HG02852 (cell line): ENCODE results near the gene FAM168B.

Experiments
- ATAC-seq: cut with Tn5 transposase; IDR thresholded peaks from one replicate; pipeline ENCODE4 v1.9.1; 2021; ENCODE audit warnings: mild to moderate bottlenecking, moderate library complexity; ENCODE audit not compliant: unreplicated experiment

Gene FAM168B

DNA sequence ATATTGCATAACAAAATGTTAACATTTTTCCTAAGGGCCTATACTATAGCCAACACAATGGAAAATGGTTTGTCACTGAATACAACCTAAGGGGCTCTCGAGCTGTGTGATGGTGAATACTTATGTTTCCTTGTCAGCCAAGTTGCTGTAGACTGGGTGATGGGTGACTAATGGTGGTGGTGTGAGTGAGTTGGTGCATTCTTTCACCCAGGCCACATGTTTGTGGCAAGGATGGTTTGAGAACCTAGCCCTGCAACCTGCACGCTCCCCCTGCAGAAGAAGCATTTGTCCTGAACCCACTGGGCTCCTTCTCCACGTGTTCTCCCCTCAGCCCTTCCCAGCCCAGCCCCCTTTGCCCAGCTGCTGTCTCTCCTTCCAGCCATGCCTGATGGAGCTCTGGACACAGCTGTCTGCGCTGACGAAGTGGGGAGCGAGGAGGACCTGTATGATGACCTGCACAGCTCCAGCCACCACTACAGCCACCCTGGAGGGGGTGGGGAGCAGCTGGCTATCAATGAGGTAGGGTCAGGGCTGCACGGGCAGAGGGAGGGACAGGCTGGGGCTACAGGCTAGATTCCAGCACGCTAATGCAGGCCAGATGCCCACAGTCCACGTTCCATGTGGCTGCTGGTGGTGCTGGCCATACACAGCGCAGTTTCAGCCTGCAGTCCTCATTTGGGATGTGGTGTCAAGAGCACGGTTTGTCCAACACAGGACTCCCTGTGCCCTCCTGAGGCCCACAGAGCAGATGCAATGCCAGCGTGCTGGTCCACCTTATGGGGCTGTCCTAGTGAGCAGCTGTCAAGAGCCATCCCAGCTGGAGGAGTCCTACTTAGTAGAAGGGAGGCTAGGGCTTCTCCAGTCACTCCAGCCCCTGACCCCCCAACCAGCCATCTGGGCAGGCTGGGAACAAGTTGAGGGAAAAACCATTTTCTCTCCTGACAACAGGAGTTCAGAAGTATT, 65.4 kb downstream of the FAM168B start:
- no peak for ATAC-seq

DNA sequence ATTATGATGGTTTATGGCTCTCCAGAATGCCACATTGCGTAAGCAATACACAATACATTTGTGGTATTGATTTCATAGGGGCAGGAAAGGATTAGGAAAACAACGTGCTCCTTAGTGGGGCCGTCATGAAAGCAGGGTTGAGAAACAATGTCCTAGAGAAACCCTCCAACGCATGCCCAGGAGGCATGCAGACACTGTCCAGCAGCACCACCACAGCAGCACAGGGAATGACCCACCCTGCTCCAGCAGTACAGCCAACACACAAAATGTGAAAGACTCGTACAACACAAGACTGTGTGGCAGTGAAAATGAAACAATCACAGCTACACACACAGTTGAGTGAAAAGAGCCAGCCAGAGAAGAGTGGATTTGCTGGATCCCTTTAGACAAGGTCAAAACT, 66.3 kb downstream of the FAM168B start:
- no peak for ATAC-seq

DNA sequence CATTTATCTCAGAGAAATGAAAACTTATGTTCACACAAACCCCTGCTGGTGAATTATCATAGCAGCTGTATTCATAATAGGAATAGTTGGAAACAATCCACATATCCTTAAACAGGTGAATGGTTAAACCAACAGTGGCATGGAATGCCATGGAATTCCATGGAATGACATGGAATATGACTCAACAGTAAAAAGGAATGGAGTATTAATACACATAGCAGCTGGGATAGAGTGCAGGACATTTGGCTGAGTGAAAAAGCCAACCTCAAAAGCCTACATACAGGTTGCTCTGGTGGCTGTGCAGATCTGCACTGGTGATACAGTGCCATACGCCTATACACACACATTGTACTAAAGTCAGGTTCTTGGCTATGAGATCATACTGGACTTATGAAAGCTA, 69.5 kb downstream of the FAM168B start:
- no peak for ATAC-seq

DNA sequence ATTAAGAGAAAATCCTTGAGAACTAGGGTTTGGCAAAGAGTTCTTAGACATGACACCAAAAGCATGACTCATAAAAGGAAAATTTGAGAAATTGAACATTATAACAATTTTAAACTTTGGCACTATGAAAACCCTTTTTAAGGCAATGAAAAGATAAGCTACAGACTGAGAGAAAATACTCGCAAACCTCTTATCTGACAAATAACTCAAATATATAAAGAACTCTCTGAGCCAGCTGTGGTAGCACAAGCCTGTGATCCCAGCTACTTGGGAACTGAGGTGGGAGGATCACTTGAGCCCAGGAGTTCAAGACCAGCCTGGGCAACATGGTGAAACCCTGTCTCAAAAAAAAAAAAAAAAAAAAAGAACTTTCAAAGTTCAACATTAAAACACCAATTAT, 70.5 kb downstream of the FAM168B start:
- ATAC-seq: no peak

DNA sequence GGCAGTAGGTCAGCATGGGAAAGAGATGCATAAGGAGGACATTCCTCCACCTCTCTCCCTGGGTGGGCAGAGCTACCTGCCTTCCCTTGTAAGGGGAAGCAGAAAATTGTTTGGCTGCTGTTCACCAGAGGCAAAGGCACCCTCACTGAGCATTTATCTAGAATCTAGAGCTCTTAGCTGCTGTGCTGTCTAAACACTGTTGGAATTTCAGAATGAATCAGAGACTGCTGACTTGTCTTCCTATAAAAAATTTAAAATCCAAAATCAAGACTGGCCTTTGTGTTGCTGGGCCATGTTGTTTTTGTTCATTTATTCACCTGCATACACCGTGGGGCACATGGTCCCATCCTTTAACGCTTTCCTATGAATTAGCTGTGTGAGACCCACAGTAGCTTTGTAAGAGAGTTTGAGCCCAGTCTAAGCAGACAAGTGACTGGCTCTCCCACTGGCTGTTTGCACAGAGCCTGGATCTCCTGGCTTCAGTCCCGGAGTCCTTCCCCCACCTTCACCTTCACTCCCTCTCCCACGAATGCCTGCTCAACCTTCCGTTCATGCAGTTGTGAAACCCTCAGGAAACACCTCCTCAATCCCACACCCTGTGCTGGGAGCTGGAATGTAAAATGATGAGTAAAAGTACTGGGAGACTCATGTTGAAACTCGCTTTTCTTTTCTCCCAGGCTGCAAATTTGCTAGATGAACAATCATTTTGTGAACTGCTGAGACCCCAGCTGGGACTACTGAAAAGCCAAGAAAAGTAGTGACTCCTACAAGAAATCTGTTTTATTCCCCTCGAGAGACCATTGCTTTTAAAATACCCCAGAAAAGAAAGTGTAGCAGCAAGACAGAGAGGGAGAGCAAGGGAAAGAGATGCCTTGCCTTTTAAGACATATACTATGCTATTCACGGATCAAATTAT, 76.2 kb downstream of the FAM168B start:
- no peak for ATAC-seq

DNA sequence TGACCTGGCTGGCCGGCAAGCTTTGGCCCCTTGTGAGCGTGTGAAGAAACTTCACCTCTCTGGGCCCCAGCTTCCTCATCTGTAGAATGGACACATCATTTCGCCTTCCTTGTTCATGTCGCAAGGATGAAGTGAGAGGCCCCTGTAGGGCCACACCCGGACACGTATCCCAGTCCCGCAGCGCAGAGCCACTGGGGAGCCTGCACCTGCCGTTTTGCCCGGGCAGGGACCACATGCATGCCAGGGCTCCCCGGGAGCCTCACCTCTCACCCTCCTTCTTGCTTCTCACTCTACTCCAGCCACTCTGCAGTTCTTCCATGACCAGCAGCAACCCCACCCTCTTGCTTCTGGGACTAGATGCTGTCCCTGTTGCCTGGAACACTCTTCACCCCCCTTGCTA, 77.5 kb downstream of the FAM168B start:
- ATAC-seq: no peak

DNA sequence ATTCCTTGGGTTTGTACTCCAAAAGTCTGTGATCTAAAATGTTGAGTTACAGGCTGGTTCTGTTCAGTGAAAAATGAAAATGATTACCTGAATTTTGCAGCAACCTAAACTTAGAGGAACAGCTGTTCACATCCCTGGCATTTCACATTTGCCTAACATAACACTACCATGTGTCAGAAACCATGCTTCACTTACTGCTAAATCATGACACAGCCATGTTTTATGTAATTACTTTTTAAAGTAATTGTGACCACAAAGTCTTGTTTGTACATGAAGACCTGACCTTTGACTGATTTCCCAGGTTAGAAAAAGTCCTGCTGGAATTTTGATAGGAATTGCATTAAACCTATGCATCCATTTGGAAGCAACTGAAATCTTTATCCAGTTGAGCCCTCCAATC, 79.1 kb downstream of the FAM168B start:
- ATAC-seq: no peak

DNA sequence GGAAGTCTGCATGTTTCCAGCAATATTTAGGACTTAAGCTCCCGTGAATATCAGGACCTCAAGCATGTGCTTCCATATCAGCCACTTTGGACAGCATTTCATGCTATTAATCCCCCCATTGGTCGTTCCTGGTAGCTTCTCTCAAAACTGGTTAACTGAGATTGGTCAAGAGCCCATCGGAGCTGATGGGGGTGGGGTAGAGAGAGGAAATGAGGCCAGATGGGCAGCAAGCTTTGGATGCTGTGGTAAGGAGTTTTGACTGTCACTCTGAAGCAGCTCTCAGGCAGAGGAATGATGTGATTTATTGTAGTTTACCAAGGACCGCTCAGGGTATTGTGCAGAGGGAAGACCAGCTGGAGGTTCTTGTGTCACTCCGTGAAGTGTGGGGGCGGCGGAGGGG, 81.8 kb downstream of the FAM168B start:
- no peak for ATAC-seq

DNA sequence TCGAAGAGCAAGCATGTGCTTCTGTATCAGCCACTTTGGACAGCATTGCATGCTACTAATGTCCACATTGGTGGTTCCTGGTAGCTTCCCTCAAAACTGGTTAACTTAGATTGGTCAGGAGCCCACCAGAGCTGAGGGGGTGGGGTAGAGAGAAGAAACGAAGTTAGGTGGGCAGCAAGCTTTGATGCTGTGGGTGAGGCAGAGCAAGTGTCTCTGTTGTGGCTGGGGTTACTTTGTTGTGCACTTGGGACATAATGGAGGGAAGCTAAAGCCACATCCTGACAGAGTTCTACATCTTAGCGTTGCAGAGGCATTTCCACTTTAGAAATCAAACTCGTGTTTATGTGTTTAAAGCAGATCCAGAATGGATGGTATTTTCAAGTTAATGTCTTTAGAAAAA, 82.7 kb downstream of the FAM168B start:
- ATAC-seq: no peak

DNA sequence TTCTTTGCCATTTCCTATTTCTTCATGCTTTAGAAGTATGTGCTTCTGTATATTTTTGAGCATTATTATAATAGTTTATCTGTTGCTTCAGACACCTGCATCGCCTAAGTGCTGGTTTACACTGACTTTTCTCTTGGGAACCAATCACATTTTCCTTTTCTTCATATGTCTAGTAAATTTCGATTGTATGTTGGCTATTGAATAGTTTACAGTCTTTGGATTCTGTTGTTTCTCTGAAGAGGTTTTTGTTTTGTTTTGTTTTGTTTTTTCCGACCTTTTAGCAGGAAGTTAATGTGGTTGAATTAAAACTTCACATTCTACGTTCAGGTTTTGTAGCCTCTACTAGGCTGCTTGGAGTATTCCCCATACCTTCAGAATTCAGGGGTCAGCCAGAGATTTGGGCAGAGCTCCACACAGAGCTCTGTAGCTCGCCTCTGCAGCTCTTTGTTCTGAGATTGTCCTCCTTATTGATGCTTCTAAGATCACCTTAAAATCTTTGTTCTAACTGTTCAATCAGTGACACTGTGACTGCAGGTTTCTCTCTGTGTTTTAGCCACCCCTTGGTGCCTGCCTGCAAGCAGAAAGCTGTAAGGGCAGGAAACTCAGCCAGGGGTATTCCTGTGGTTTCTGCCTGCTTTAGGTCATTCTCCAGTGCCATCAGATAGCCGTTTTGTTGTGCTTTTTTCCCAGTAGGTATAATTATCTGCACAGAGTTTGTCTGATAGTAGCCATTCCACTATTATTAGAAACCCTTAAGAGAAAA, 83.4 kb downstream of the FAM168B start:
- ATAC-seq: no peak

DNA sequence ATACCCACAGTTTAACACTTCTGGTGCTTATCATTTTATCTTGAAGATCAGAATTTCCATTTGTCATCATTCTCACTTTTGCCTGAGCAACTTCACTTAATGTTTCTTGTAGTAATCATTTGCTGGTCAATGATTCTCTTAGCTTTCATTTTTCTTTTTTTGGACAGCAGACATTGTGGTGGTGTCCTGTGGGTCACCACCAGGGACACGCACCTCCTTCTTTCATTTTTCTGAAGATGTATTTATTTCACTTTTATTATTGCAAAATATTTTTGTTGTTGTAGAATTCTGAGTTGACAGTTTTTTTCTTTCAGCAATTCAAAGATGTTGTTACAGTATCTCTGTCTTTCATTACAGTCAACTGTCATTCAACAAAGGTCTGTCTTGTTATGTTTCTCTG, 84.3 kb downstream of the FAM168B start:
- ATAC-seq: no peak

DNA sequence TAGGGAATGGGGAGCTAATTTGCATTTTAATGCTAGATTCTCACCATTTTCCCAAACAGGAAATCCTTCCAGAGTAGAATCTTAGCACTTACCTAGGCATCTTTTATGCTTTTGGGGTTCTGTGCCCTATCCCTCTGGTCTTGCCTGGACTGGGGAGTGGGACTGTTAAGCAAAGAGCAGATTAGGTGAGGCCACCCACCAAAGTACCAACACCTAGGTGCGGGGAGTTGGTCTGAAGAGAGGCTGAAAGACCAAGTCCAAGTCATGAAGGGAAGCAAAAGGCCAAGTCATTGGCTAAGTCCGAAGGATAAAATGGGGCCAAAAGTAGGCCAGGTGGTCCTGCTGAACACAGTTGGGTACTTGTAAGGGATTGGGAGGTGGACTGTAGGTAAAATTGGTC, 86.7 kb downstream of the FAM168B start:
- no peak for ATAC-seq

DNA sequence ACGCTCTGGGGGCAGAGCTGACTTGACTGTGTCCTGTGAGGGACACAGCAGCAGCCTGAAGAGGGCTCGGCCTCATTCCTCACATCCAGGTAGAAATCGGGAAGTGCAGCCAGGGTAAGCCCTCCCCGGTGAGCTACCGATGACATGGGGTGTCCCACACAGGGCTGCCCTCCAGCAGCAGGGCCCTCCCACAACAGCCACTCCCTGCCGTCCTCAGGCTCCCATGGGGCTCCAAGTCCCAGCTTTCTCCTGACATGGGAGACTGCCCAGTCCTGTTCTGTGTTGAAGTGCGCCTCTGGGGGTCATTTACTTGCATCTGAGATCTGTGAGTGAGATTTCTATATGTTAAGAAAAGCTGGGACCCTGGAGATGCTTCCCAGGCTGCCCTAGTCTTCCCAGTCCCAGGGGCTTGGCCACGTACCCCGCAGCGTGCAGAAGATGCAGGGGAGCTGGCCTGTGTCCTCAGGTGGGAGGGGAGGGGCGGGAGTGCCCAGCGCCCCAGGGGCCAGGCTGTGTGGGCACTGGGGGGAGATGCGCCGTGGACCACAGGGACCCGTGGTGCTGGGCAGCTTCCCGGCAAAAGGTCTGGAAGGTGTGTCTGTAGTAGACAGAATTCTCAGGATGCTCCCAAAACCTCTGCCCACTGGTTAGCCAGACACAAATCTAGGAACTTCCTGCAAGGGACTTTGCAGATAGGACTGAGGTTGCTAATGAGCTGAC, 87.9 kb downstream of the FAM168B start:
- ATAC-seq: no peak

DNA sequence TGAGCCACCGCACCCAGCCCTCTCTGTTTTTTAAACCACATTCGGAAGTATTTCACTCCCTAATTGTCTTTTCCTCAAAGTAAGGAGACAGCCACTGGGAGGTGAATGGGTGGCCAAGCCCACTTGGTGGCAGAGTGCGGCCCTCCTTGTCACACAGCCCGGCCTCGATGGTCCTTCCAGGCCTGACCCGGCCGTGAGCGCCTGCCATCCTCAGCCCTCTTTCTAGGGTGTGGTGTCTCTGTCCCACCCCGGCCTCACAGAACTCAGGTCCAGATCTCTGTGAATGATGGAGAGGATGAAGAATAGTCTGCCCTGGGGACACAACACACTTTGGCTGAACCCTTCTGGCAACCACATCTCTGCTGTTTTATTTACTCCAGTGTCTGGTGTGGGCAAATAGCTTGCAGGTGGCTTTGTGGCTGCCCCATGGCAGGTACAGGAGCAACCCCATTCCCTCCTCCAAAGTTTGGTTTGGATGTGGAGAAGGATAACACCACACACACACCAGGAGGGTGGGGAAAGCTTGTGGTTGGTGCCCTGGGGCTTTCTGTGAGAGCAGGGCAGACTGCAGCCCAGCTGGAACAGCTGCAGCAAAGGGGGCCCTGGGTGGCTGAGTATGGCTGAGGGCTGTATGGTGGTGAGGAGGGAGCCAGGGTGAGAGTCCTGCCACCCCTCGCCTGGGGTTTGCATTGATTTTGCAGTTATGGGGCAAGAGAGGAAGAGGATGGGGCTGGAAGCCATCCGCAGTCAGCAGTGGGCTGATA, 88.6 kb downstream of the FAM168B start:
- no peak for ATAC-seq

DNA sequence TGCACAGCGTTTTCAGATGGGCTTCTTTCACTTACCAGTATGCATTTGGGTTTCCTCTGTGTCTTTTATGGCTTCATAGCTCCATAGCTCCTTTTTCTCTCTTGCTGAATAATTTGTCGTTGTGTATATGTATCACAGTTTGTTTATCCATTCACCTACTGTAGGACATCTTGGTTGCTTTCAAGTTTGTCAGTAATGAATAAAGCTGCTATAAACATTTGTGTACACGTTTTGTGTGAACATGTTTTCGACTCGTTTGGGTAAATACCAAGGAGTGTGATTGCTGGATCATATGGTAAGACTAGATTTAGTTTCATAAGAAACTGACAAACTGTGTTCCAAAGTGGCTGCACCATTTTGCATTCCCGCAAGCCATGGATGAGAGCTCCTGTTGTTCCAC, 94.7 kb downstream of the FAM168B start:
- no peak for ATAC-seq
